K562 (cell line): ENCODE measurements around the gene ZNF10. TPM values are rescaled to one million over a fixed set of nuclear protein-coding genes. Genes with fewer than 3 reads are reported as not detected.

Source experiments
- BCLAF1 ChIP-seq, 2 experiments: fragments of 450-650 bp in 1 of 2; IDR thresholded peaks; 2 replicates each; pipeline ENCODE4 v1.6.1; 2011 to 2017; ENCODE audit warnings: low read depth in 2 of 2, antibody characterized with exemption in 1 of 2, borderline replicate concordance in 1 of 2, low read length in 1 of 2, mild to moderate bottlenecking in 1 of 2, mixed read lengths in 1 of 2; ENCODE audit not compliant: control insufficient read depth in 1 of 2
- CBX2 ChIP-seq: fragments of 200-600 bp; sonication (generic); IDR thresholded peaks from one replicate; pipeline ENCODE4 v1.6.1; 2012; ENCODE audit warnings: mild to moderate bottlenecking, low read length, inconsistent platforms; ENCODE audit not compliant: insufficient read depth, poor library complexity, severe bottlenecking
- JUND ChIP-seq, 2 experiments: IDR thresholded peaks; 2 replicates in 1 of 2; 3 replicates in 1 of 2; pipeline ENCODE4 v1.6.1; 2011; ENCODE audit warnings: borderline replicate concordance in 2 of 2, low read depth in 2 of 2, low read length in 2 of 2, improper control_type of control experiment in 1 of 2, missing biosample characterization in 1 of 2, missing genetic modification characterization in 1 of 2, missing genetic modification reagents in 1 of 2
- KDM2B ChIP-seq: fragments of 250-450 bp; sonication (Bioruptor Pico); IDR thresholded peaks from 2 replicates; pipeline ENCODE4 v1.8.0; 2021; ENCODE audit warnings: mild to moderate bottlenecking, moderate library complexity
- L3MBTL2 ChIP-seq: fragments of 450-650 bp; IDR thresholded peaks from 2 replicates; pipeline ENCODE4 v1.6.1; 2016; ENCODE audit warnings: mild to moderate bottlenecking, moderate library complexity
- MCM3 ChIP-seq: fragments of 450-650 bp; IDR thresholded peaks from 2 replicates; pipeline ENCODE4 v1.6.1; 2016
- RAD51 ChIP-seq: fragments of 450-650 bp; IDR thresholded peaks from 2 replicates; pipeline ENCODE4 v1.7.1; 2016; ENCODE audit warnings: low read depth, mild to moderate bottlenecking, borderline replicate concordance
- RBM34 ChIP-seq: fragments of 200-400 bp; formaldehyde crosslinking; IDR thresholded peaks from 2 replicates; pipeline ENCODE4 v1.6.1; 2018; ENCODE audit warnings: low read length, borderline replicate concordance; ENCODE audit not compliant: insufficient read depth
- ZNF431 ChIP-seq: sonication (generic); formaldehyde crosslinking; IDR thresholded peaks from 2 replicates; pipeline ENCODE4 v1.8.0; 2022; ENCODE audit warnings: mild to moderate bottlenecking, missing genetic modification reagents
- ZNF444 ChIP-seq: fragments of 250-450 bp; sonication (Bioruptor Pico); IDR thresholded peaks from 2 replicates; pipeline ENCODE4 v1.4.0; 2020; ENCODE audit warnings: mild to moderate bottlenecking, moderate library complexity
- ZNF766 ChIP-seq: fragments of 200-800 bp; sonication (Bioruptor generic); conservative IDR thresholded peaks from 2 replicates; pipeline ENCODE4 v1.6.1; 2016; ENCODE audit warnings: missing genetic modification characterization, missing compliant biosample characterization
- polyA plus RNA-seq, 8 experiments: library from polyadenylated mRNA; depleted of rRNA in 4 of 8; stranded (reverse) in 5 of 8; unstranded in 3 of 8; fragments of >200 nt; fragmentation: Nextera tagmentation in 2 of 8; fragmentation: Illumina TruSeq in 1 of 8; extraction: Ambion mirVana in 2 of 8; extraction: Trizol in 1 of 8; gene quantifications; 2 replicates each; pipeline versions ENCODE4 v1.2.1 to v1.2.3, GENCODE V29; 2011 to 2014; ENCODE audit warnings: inconsistent platforms in 1 of 8, missing spikeins in 1 of 8
- total RNA-seq, 7 experiments: library from RNA; depleted of rRNA in 6 of 7; stranded (reverse); fragments of >200 nt in 6 of 7; fragmentation: Illumina TruSeq in 2 of 7; extraction: Trizol in 2 of 7; gene quantifications; 2 replicates each; pipeline versions ENCODE4 v1.2.1 to v1.2.3, GENCODE V29; 2011 to 2021; ENCODE audit warnings: low replicate concordance in 1 of 7
- TF ChIP-seq, protein P1 (sequence below): fragments of 250-450 bp; sonication (Bioruptor Pico); IDR thresholded peaks from 2 replicates; pipeline ENCODE4 v1.5.0; 2021
- TF ChIP-seq, protein P2 (sequence below): fragments of 450-650 bp; formaldehyde crosslinking; IDR thresholded peaks from 2 replicates; pipeline ENCODE4 v1.4.0; 2020; ENCODE audit warnings: mild to moderate bottlenecking, mixed read lengths
- TF ChIP-seq, protein P3 (sequence below): sonication (generic); formaldehyde crosslinking; IDR thresholded peaks from 2 replicates; pipeline ENCODE4 v1.8.1; 2023; ENCODE audit warnings: mild to moderate bottlenecking, missing genetic modification reagents

Gene ZNF10
- total and polyA plus RNA-seq, 9 of the 15 experiments (the other 6 are each of a cell fraction or from before 2014, with no cell fraction given) = 3.5 to 5.8 (median 4.9) TPM

- TF ChIP-seq, protein P1, sequence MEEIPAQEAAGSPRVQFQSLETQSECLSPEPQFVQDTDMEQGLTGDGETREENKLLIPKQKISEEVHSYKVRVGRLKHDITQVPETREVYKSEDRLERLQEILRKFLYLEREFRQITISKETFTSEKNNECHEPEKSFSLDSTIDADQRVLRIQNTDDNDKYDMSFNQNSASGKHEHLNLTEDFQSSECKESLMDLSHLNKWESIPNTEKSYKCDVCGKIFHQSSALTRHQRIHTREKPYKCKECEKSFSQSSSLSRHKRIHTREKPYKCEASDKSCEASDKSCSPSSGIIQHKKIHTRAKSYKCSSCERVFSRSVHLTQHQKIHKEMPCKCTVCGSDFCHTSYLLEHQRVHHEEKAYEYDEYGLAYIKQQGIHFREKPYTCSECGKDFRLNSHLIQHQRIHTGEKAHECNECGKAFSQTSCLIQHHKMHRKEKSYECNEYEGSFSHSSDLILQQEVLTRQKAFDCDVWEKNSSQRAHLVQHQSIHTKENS (CRISPR knock-in tag) = no peak
- TF ChIP-seq CBX2 (no peak), JUND (IDR thresholded peaks at IDR 0.05; ENCODE audit: borderline replicate concordance, low read depth, low read length) (peak; percentile 49), JUND (tag; IDR thresholded peaks at IDR 0.05; ENCODE audit: borderline replicate concordance, low read depth, low read length) (peak; percentile 61; the same call in 2 of the 3 replicates), ZNF431 (CRISPR knock-in tag) (peak; percentile 56; the same call in 1 of the 2 replicates), MCM3 (no peak), ZNF766 (CRISPR knock-in tag) (peak; percentile 40; the same call in 1 of the 2 replicates), RAD51 (peak; percentile 26; the same call in 1 of the 2 replicates), BCLAF1 (IDR thresholded peaks at IDR 0.05; ENCODE audit: borderline replicate concordance in 1 of 2, control insufficient read depth in 1 of 2, low read depth in 2 of 2, low read length in 1 of 2) (0 out of 4 replicates have a peak, but pooled peaks of 1 of the 2 experiments have one; percentile 20), KDM2B (CRISPR knock-in tag) (peak; percentile 62; the same call in 1 of the 2 replicates), ZNF444 (no peak), RBM34 (no peak), L3MBTL2 (peak; percentile 94)
- TF ChIP-seq, protein P2, sequence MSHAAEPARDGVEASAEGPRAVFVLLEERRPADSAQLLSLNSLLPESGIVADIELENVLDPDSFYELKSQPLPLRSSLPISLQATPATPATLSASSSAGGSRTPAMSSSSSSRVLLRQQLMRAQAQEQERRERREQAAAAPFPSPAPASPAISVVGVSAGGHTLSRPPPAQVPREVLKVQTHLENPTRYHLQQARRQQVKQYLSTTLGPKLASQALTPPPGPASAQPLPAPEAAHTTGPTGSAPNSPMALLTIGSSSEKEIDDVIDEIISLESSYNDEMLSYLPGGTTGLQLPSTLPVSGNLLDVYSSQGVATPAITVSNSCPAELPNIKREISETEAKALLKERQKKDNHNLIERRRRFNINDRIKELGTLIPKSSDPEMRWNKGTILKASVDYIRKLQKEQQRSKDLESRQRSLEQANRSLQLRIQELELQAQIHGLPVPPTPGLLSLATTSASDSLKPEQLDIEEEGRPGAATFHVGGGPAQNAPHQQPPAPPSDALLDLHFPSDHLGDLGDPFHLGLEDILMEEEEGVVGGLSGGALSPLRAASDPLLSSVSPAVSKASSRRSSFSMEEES = no peak
- TF ChIP-seq, protein P3, sequence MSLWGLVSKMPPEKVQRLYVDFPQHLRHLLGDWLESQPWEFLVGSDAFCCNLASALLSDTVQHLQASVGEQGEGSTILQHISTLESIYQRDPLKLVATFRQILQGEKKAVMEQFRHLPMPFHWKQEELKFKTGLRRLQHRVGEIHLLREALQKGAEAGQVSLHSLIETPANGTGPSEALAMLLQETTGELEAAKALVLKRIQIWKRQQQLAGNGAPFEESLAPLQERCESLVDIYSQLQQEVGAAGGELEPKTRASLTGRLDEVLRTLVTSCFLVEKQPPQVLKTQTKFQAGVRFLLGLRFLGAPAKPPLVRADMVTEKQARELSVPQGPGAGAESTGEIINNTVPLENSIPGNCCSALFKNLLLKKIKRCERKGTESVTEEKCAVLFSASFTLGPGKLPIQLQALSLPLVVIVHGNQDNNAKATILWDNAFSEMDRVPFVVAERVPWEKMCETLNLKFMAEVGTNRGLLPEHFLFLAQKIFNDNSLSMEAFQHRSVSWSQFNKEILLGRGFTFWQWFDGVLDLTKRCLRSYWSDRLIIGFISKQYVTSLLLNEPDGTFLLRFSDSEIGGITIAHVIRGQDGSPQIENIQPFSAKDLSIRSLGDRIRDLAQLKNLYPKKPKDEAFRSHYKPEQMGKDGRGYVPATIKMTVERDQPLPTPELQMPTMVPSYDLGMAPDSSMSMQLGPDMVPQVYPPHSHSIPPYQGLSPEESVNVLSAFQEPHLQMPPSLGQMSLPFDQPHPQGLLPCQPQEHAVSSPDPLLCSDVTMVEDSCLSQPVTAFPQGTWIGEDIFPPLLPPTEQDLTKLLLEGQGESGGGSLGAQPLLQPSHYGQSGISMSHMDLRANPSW (CRISPR knock-in tag) = no peak
Observed at GRCh38 chr12:133130038-133130807, at the start of gene ZNF10, which contains the start of gene ZNF891 (continued).
